ENCODE results near the gene INO80.

INO80 gene

DNA sequence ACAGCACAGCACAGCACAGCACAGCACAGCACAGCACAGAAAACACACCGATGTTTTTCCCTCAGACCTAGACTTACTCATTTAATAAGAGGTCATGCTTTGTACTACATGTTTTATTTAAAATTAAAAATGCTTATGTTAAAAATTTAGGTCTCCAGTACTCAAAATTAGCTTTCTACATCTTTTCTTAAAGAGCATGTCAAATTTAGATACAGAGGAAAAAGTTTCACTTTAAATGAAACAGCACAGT lies 84.1 kb downstream of the INO80 start:
- Histone ChIP-seq H3K4me1 (ENCODE audit: low read length) (no peaks in the 10 kb centered on the region), H3K9me3 (ENCODE audit: insufficient read depth, low read length) (no peaks in the 10 kb centered on the region)

DNA sequence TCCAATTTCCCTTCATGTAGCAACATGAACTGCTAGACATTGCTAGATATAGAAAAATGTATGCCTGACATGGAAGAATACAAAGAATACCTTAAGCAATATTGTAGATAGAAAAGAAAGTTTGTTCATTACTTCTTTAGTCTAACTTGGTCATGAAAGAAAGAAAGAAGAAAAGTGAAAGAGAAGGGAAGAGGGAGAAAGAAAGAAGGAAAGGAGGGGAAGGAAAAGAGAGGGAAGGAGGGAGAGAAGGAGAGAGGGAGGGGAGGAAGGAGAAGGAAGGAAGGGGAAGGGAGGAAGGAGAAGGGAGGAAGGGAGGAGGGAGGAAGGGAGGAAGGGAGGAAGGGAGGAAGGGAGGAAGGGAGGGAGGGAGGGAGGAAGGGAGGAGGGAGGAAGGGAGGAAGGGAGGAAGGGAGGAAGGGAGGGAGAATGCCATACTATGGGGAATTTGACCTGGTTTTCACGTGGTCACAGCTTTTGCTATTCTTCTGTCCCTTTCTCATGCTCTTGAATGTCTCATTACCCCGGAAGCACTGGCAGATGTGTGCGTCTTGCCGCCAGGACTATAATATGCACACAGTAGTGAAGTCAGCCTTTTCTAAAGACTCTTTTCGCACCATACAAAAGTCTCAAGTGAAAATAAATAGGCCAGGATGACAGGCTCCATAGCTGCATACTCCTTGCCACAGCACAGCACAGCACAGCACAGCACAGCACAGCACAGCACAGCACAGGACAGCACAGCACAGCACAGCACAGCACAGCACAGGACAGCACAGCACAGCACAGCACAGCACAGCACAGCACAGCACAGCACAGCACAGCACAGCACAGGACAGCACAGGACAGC lies 84.6 kb downstream of the INO80 start:
- Histone ChIP-seq H3K9me3 (ENCODE audit: insufficient read depth, low read length) (no peaks in the 10 kb centered on the region), H3K36me3 (replicated peaks; ENCODE audit: low read depth, low read length) (peaks cover 26% of the 10 kb centered on the region), H3K79me2 (ENCODE audit: low read length) (no peaks in the 10 kb centered on the region), H4K20me1 (ENCODE audit: insufficient read depth, low read length) (no peaks in the 10 kb centered on the region), H3K9ac (ENCODE audit: low read length) (no peak overlapping the region), H3K27me3 (ENCODE audit: low read depth, low read length) (no peaks in the 10 kb centered on the region), H2AFZ (ENCODE audit: low read depth, low read length) (no peak overlapping the region), H3K27ac (ENCODE audit: low read length) (no peak overlapping the region), H3K4me1 (ENCODE audit: low read length) (no peaks in the 10 kb centered on the region), H3K4me3 (ENCODE audit: low read length) (no peak overlapping the region), H3K4me2 (ENCODE audit: low read length) (no peak overlapping the region)
- no peak for TF ChIP-seq EZH2phosphoT487 (IDR thresholded peaks at IDR 0.05; ENCODE audit: low read depth)
- TF ChIP-seq, protein P1, sequence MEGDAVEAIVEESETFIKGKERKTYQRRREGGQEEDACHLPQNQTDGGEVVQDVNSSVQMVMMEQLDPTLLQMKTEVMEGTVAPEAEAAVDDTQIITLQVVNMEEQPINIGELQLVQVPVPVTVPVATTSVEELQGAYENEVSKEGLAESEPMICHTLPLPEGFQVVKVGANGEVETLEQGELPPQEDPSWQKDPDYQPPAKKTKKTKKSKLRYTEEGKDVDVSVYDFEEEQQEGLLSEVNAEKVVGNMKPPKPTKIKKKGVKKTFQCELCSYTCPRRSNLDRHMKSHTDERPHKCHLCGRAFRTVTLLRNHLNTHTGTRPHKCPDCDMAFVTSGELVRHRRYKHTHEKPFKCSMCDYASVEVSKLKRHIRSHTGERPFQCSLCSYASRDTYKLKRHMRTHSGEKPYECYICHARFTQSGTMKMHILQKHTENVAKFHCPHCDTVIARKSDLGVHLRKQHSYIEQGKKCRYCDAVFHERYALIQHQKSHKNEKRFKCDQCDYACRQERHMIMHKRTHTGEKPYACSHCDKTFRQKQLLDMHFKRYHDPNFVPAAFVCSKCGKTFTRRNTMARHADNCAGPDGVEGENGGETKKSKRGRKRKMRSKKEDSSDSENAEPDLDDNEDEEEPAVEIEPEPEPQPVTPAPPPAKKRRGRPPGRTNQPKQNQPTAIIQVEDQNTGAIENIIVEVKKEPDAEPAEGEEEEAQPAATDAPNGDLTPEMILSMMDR (IDR thresholded peaks at IDR 0.05; ENCODE audit: low read depth, low read length) = no peak

More for the DNA sequence above, 84.1 kb downstream of the INO80 start:
- Histone ChIP-seq H3K27ac (ENCODE audit: low read length) (no peak overlapping the region), H3K36me3 (replicated peaks; ENCODE audit: low read depth, low read length) (peaks cover 21% of the 10 kb centered on the region), H3K4me3 (ENCODE audit: low read length) (no peak overlapping the region), H2AFZ (ENCODE audit: low read depth, low read length) (no peak overlapping the region), H3K27me3 (ENCODE audit: low read depth, low read length) (no peaks in the 10 kb centered on the region), H3K4me2 (ENCODE audit: low read length) (no peak overlapping the region), H3K79me2 (ENCODE audit: low read length) (no peaks in the 10 kb centered on the region), H4K20me1 (ENCODE audit: insufficient read depth, low read length) (no peaks in the 10 kb centered on the region), H3K9ac (ENCODE audit: low read length) (no peak overlapping the region)
- TF ChIP-seq EZH2phosphoT487 (IDR thresholded peaks at IDR 0.05; ENCODE audit: low read depth) = no peak
- TF ChIP-seq, protein P1 (IDR thresholded peaks at IDR 0.05; ENCODE audit: low read depth, low read length) = no peak

DNA sequence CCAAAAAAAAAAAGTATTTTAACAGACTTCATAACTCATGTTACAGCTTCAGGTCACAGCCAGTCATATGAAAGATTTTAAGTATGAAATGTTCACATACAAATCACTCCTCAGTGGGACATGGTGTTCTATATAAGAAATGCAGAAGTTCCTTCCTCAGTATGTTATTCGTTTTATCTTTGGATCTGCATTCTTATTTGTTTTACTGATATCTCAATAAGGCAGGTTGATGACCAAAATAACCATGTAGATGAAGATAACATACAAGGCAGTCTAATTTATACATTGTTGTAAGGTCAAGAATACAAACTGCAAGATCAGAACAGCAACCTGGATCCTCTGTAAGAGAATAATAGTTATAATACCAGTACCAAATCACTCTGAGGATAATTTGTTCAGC lies 87.2 kb downstream of the INO80 start:
- Histone ChIP-seq H3K79me2 (ENCODE audit: low read length) (no peaks in the 10 kb centered on the region), H2AFZ (ENCODE audit: low read depth, low read length) (no peak overlapping the region), H3K4me3 (ENCODE audit: low read length) (no peak overlapping the region), H3K27ac (ENCODE audit: low read length) (no peak overlapping the region), H3K9ac (ENCODE audit: low read length) (no peak overlapping the region), H3K4me1 (ENCODE audit: low read length) (peaks cover 7% of the 10 kb centered on the region; the same call in 1 of the 2 replicates), H3K27me3 (ENCODE audit: low read depth, low read length) (no peaks in the 10 kb centered on the region), H3K4me2 (ENCODE audit: low read length) (no peak overlapping the region), H4K20me1 (ENCODE audit: insufficient read depth, low read length) (no peaks in the 10 kb centered on the region), H3K9me3 (ENCODE audit: insufficient read depth, low read length) (no peaks in the 10 kb centered on the region), H3K36me3 (replicated peaks; ENCODE audit: low read depth, low read length) (peaks cover 41% of the 10 kb centered on the region)
- TF ChIP-seq EZH2phosphoT487 (IDR thresholded peaks at IDR 0.05; ENCODE audit: low read depth) = no peak
- TF ChIP-seq, protein P1 (IDR thresholded peaks at IDR 0.05; ENCODE audit: low read depth, low read length) = no peak

DNA sequence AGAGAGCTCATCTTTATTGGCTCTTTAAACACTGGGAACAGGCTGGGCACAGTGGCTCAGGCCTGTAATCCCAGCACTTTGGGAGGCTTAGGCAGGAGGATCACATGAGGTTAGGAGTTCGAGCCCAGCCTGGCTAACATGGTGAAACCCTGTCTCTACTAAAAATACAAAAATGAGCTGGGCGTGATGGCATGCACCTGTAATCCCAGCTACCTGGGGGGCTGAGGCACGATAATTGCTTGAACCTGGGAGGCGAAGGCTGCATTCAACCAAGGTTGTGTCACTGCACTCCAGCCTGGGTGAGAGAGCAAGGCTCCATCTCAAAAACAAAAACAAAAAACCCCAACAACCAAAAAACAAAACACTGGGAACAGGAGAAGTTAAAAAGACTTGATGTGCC lies 90.7 kb downstream of the INO80 start:
- TF ChIP-seq EZH2phosphoT487 (IDR thresholded peaks at IDR 0.05; ENCODE audit: low read depth) = no peak
- TF ChIP-seq, protein P1 (IDR thresholded peaks at IDR 0.05; ENCODE audit: low read depth, low read length) = no peak
- H3K4me2 ChIP-seq (ENCODE audit: low read length) = no peak overlapping the region
- no peaks in the 10 kb centered on the region for H3K9me3 ChIP-seq (ENCODE audit: insufficient read depth, low read length)
- H3K4me1 ChIP-seq (ENCODE audit: low read length) = peaks cover 7% of the 10 kb centered on the region; the same call in 1 of the 2 replicates
- H3K79me2 ChIP-seq (ENCODE audit: low read length) = no peaks in the 10 kb centered on the region
- H3K4me3 ChIP-seq (ENCODE audit: low read length) = no peak overlapping the region
- no peak overlapping the region for H2AFZ ChIP-seq (ENCODE audit: low read depth, low read length)
- no peaks in the 10 kb centered on the region for H3K27me3 ChIP-seq (ENCODE audit: low read depth, low read length)
- no peak overlapping the region for H3K9ac ChIP-seq (ENCODE audit: low read length)
- no peak overlapping the region for H3K27ac ChIP-seq (ENCODE audit: low read length)
- H4K20me1 ChIP-seq (ENCODE audit: insufficient read depth, low read length) = no peaks in the 10 kb centered on the region
- H3K36me3 ChIP-seq (replicated peaks; ENCODE audit: low read depth, low read length) = peaks cover 52% of the 10 kb centered on the region
